HEK293T (cell line): ENCODE measurements around the gene HMCES.

Source experiments
- BHLHE40 ChIP-seq: fragments of 450-650 bp; IDR thresholded peaks from 2 replicates; pipeline ENCODE4 v1.6.1; 2016; ENCODE audit warnings: mild to moderate bottlenecking, moderate library complexity, borderline replicate concordance
- CTBP1 ChIP-seq: fragments of 450-650 bp; IDR thresholded peaks from 2 replicates; pipeline ENCODE4 v1.6.1; 2016; ENCODE audit warnings: borderline replicate concordance
- ELF4 ChIP-seq: fragments of 450-650 bp; IDR thresholded peaks from 2 replicates; pipeline ENCODE4 v1.6.1; 2017; ENCODE audit warnings: antibody characterized with exemption
- FOXA1 ChIP-seq: fragments of 450-650 bp; IDR thresholded peaks from 2 replicates; pipeline ENCODE4 v1.6.1; 2016; ENCODE audit warnings: mild to moderate bottlenecking
- FOXK2 ChIP-seq: fragments of 450-650 bp; IDR thresholded peaks from 2 replicates; pipeline ENCODE4 v1.6.1; 2016; ENCODE audit warnings: mild to moderate bottlenecking
- FOXM1 ChIP-seq: fragments of 450-650 bp; IDR thresholded peaks from 2 replicates; pipeline ENCODE4 v1.6.1; 2017; ENCODE audit warnings: mild to moderate bottlenecking, borderline replicate concordance
- HDGF ChIP-seq: fragments of 450-650 bp; IDR thresholded peaks from 2 replicates; pipeline ENCODE4 v1.6.1; 2017; ENCODE audit warnings: antibody characterized with exemption, borderline replicate concordance
- L3MBTL2 ChIP-seq: fragments of 450-650 bp; conservative IDR thresholded peaks from 2 replicates; pipeline ENCODE4 v1.6.1; 2016; ENCODE audit warnings: mild to moderate bottlenecking
- NFRKB ChIP-seq: fragments of 450-650 bp; IDR thresholded peaks from 2 replicates; pipeline ENCODE4 v1.6.1; 2016; ENCODE audit warnings: mild to moderate bottlenecking, moderate library complexity
- SP1 ChIP-seq: fragments of 450-650 bp; IDR thresholded peaks from 2 replicates; pipeline ENCODE4 v1.6.1; 2017
- SUZ12 ChIP-seq: fragments of 450-650 bp; IDR thresholded peaks from 2 replicates; pipeline ENCODE4 v1.6.1; 2016; ENCODE audit warnings: mild to moderate bottlenecking
- TARDBP ChIP-seq: fragments of 450-650 bp; IDR thresholded peaks from 2 replicates; pipeline ENCODE4 v1.6.1; 2016
- ZNF384 ChIP-seq: fragments of 450-650 bp; IDR thresholded peaks from 2 replicates; pipeline ENCODE4 v1.6.1; 2016

GRCh38 chr3:129280183-129280582 is 1.5 kb downstream of the HMCES start:
- TF ChIP-seq BHLHE40 (no peak), L3MBTL2 (no peak), SUZ12 (no peak), FOXA1 (no peak), SP1 (no peak), FOXM1 (no peak), NFRKB (no peak), ELF4 (no peak), TARDBP (no peak), FOXK2 (no peak), CTBP1 (no peak), HDGF (no peak), ZNF384 (no peak)
